Tibial nerve (tissue), 4 donors: ENCODE results near the gene ZNF835. TPM values are rescaled to one million over a fixed set of nuclear protein-coding genes. Genes with fewer than 3 reads are reported as not detected.

Experiments used
- DNase-seq, 2 donors: peaks; one replicate each; pipeline ENCODE4 v3.0.0-alpha.2; 2019; ENCODE audit warnings: low spot score in 2 of 2
- H3K27ac ChIP-seq, 4 donors: fragments of 200-600 bp; sonication (generic) in 3 of 4; one replicate each; pipeline ENCODE4 v1.5.1; 2017 to 2019; ENCODE audit warnings: mild to moderate bottlenecking in 1 of 4
- H3K27me3 ChIP-seq, 2 donors: fragments of 200-600 bp; sonication (generic) in 1 of 2; one replicate each; pipeline versions ENCODE4 v1.5.1 to v1.6.0; 2017 to 2019
- H3K36me3 ChIP-seq, 3 donors: fragments of 200-600 bp; sonication (generic); one replicate each; pipeline ENCODE4 v1.5.1; 2018 to 2019
- H3K4me1 ChIP-seq, 4 donors: fragments of 200-600 bp; sonication (generic) in 3 of 4; one replicate each; pipeline ENCODE4 v1.5.1; 2017 to 2019
- H3K4me3 ChIP-seq, 4 donors: fragments of 200-600 bp; sonication (generic) in 3 of 4; one replicate each; pipeline ENCODE4 v1.5.1; 2017 to 2019; ENCODE audit warnings: mild to moderate bottlenecking in 1 of 4, moderate library complexity in 1 of 4
- H3K9me3 ChIP-seq, 4 donors: fragments of 200-600 bp; sonication (generic) in 3 of 4; one replicate each; pipeline ENCODE4 v1.5.1; 2017 to 2019
- CTCF ChIP-seq, 5 experiments: fragments of 200-600 bp in 3 of 5; fragments of 450-650 bp in 2 of 5; sonication (generic) in 3 of 5; IDR thresholded peaks; one replicate each; pipeline ENCODE4 v1.5.1; 2016 to 2019; ENCODE audit warnings: antibody characterized with exemption in 5 of 5, mild to moderate bottlenecking in 3 of 5, moderate library complexity in 2 of 5
- EP300 ChIP-seq, 2 donors: sonication (generic); formaldehyde crosslinking; IDR thresholded peaks; one replicate each; pipeline ENCODE4 v1.6.1; 2017; ENCODE audit warnings: antibody characterized with exemption in 2 of 2, mild to moderate bottlenecking in 1 of 2
- POLR2A ChIP-seq, 2 donors: fragments of 450-650 bp; IDR thresholded peaks; one replicate each; pipeline ENCODE4 v1.6.1; 2017; ENCODE audit warnings: antibody characterized with exemption in 2 of 2, mild to moderate bottlenecking in 2 of 2, moderate library complexity in 2 of 2
- WGBS, 2 donors: methylation state at CpG; one replicate each; pipeline ENCODE4 v1.1.5; 2018; 5-methylcytosine and 5-hydroxymethylcytosine counted together
- total RNA-seq, 4 donors: library from RNA; depleted of rRNA; stranded (reverse); fragments of >200 nt; gene quantifications; one replicate each; pipeline ENCODE4 v1.1.0, GENCODE V29; 2016

The ZNF835 gene
- total RNA-seq, 4 donors from 2014 or later = 9.6 to 14.7 (median 11.7) TPM

- no peak for TF ChIP-seq POLR2A (IDR thresholded peaks at IDR 0.05)
- TF ChIP-seq EP300 (IDR thresholded peaks at IDR 0.05) = no peak
- no peak for TF ChIP-seq CTCF (IDR thresholded peaks at IDR 0.05)
- Histone ChIP-seq H3K4me1 (no peaks in the 10 kb centered on the region), H3K4me3 (no peak within 1 kb of the TSS), H3K27me3 (peaks cover 0 to 9% of the 10 kb centered on the region in 2 donors), H3K27ac (no peak within 1 kb of the TSS), H3K36me3 (peaks cover 0 to 35% (median 0%) of the 10 kb centered on the region in 3 donors), H3K9me3 (peaks cover 0 to 81% (median 0%) of the 10 kb centered on the region in 4 donors)
- 10 to 14% methylated on average over 45 to 57 of the region's 60 CpGs for WGBS, 2 donors
- DNase-seq = no peak
These were observed 28.7 kb downstream of the ZNF835 start, which contains the start of gene SMIM17 for GRCh38 chr19:56642711-56643459. TSS of gene SMIM17 (plus strand) at chr19:56643159. CDS start at chr19:56645668, 2,509 bp downstream.

GRCh38 chr19:56639217-56639616 is 32.3 kb downstream of the ZNF835 start:
- peaks cover 0 to 87% (median 7%) of the 10 kb centered on the region in 4 donors for H3K9me3 ChIP-seq
- DNase-seq = no peak
- H3K27me3 ChIP-seq = peaks cover 0 to 9% of the 10 kb centered on the region in 2 donors
- H3K36me3 ChIP-seq = peaks cover 0 to 13% (median 0%) of the 10 kb centered on the region in 3 donors
- TF ChIP-seq CTCF (IDR thresholded peaks at IDR 0.05) = no peak
- no peak for TF ChIP-seq POLR2A (IDR thresholded peaks at IDR 0.05)
- TF ChIP-seq EP300 (IDR thresholded peaks at IDR 0.05) = no peak
- WGBS, 2 donors = 34 to 41% methylated on average over 7 of the region's 7 CpGs
- no peaks in the 10 kb centered on the region for H3K4me1 ChIP-seq
- H3K27ac ChIP-seq = no peak overlapping the region
- H3K4me3 ChIP-seq = no peak overlapping the region

GRCh38 chr19:56637976-56638555 is 33.5 kb downstream of the ZNF835 start:
- no peak for TF ChIP-seq CTCF (IDR thresholded peaks at IDR 0.05)
- peak in 1 of 2 donors; percentile 26 for TF ChIP-seq EP300 (IDR thresholded peaks at IDR 0.05)
- TF ChIP-seq POLR2A (IDR thresholded peaks at IDR 0.05) = no peak
- DNase-seq = peak in 1 of 2 donors; percentile 30
- H3K4me1 ChIP-seq = no peaks in the 10 kb centered on the region
- H3K27me3 ChIP-seq = peaks cover 0 to 5% of the 10 kb centered on the region in 2 donors
- H3K27ac ChIP-seq = no peak overlapping the region
- peaks cover 0 to 24% (median 0%) of the 10 kb centered on the region in 3 donors for H3K36me3 ChIP-seq
- no peak overlapping the region for H3K4me3 ChIP-seq
- WGBS, 2 donors = 10 to 16% methylated on average over 10 to 17 of the region's 21 CpGs
- H3K9me3 ChIP-seq = peaks cover 0 to 88% (median 10%) of the 10 kb centered on the region in 4 donors

- peaks cover 0 to 48% (median 0%) of the 10 kb centered on the region in 3 donors for H3K36me3 ChIP-seq
- no peak overlapping the region for H3K4me3 ChIP-seq
- TF ChIP-seq EP300 (IDR thresholded peaks at IDR 0.05) (no peak), POLR2A (IDR thresholded peaks at IDR 0.05) (no peak), CTCF (IDR thresholded peaks at IDR 0.05) (no peak)
- H3K4me1 ChIP-seq = no peaks in the 10 kb centered on the region
- no peaks in the 10 kb centered on the region for H3K27me3 ChIP-seq
- H3K9me3 ChIP-seq = peaks cover 0 to 93% (median 17%) of the 10 kb centered on the region in 4 donors
- 15 to 27% methylated on average over 1 of the region's 1 CpG for WGBS, 2 donors
- H3K27ac ChIP-seq = no peak overlapping the region
- DNase-seq = no peak
These were observed 38.5 kb downstream of the ZNF835 start for GRCh38 chr19:56633021-56633420.

- Histone ChIP-seq H3K36me3 (peaks cover 0 to 80% (median 27%) of the 10 kb centered on the region in 3 donors), H3K27me3 (no peaks in the 10 kb centered on the region), H3K9me3 (peaks cover 0 to 96% (median 25%) of the 10 kb centered on the region in 4 donors), H3K27ac (no peak overlapping the region), H3K4me1 (no peaks in the 10 kb centered on the region), H3K4me3 (no peak overlapping the region)
- no peak for DNase-seq
- WGBS, 2 donors = 93 to 94% methylated on average over 9 of the region's 9 CpGs
- TF ChIP-seq POLR2A (IDR thresholded peaks at IDR 0.05) (no peak), CTCF (IDR thresholded peaks at IDR 0.05) (no peak), EP300 (IDR thresholded peaks at IDR 0.05) (no peak)
These were observed 45.8 kb downstream of the ZNF835 start for GRCh38 chr19:56625708-56626107.
